GM21360 (cell line): Measurements from ENCODE around the gene DYNC2LI1.
"Not testable (repeated sequence)": the region's sequence is repeated elsewhere in the genome, so short reads cannot be mapped to it uniquely, and the experiment has no call there.

Source experiments
- ATAC-seq: cut with Tn5 transposase; IDR thresholded peaks from one replicate; pipeline ENCODE4 v1.9.1; 2021; ENCODE audit warnings: mild to moderate bottlenecking, moderate library complexity; ENCODE audit not compliant: unreplicated experiment

The DYNC2LI1 gene

DNA sequence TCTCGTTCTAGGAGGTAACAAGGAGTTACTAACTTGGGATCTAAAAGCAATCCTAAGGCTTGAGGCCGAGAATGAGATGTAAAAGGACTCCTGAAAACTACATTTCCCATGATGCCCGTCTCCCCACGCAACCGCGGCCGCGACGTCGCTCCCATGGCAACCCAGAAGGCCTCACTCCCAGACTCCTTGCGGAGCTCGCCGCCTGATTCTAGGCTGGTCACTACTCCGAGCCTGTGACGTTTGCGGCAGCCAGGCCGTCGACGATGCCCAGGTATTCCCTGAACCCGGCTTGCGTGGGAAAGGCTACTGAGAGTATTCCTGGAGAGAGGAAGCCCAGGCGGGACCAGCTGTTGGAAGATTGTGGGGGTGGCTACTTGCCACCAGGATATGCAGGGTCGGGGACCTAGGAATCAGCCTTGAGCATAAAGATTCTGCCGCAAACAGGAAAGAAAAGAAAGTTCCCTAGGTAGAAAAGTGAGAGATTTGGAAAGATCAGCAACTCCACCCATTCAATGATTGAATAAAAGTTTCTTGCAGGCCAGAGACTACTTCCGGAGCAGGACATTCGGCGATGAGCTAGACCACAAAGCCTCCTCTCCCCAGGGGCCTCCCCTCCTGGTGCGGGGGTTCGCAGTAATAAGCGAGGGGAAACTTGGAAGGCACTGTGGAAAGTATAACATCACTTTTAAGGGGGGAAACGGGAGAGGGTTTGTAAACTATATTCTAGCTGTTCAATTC lies at the start of gene DYNC2LI1:
TSS of gene DYNC2LI1 (plus strand) at position 164 of the 738 bp plus-strand sequence. CDS start at position 264, 100 bp downstream.
- ATAC-seq = peak; percentile 93

DNA sequence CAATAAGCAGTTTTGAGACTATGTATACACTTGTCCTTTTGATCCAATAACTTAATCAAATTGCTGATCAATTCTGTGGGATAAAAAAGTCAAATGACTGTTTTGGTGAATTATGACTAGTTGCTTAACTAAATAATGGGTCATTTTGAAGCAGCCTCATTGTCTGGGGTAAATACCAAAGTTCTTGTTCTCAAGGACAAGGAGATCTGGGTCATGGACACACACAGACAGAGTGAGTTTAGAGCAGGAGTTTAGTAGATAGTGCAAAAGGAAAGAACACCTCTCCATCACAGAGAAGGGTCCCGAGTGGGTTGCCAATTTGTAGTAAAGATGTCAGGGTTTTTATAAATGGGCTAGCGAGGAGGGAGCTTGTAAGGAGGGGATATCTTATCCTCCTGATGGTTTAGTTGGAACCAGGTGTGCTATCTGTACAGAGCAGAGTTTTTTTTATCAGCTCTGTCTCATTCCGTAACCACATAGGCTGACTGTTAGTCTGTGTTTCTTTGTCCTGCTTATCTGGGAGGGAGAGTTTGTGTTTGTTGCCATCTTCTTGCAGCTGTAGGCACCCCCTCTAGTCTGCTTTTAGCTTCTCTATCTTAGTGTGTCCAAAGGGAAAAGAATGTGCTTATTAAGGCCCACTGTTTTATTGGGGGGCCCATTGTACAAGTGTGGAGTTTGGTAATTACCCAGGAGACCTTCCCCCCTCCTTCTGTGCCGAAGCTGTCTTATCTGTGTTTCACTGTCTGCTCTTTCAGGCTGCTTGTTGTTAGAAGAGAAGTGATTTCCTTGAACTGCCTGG lies 48.9 kb upstream of the DYNC2LI1 start:
- ATAC-seq = no peak

DNA sequence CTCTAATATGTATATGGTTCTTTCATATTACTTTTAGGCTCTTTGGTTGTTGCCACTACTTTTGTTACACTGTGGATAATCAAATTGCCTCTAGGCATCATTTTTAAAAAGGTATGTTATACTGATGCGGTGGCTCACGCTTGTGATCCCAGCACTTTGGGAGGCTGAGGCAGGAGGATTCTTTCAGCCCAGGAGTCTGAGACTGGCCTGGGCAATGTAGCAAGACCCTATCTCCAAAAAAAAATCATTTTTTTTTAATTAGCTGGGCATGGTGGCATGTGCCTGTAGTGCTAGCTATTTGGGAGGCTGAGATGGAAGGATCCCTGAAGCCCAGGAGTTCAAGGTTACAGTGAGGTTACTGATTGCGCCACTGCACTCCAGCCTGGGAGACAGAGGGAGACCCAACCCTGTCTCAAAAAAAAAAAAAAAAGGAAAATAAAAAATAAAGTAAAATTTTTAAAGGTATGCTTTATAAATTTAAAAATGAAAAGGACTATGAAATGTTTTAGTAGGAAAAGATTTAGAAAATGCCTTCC lies 48.1 kb upstream of the DYNC2LI1 start:
- no peak for ATAC-seq

GRCh38 chr2:43726961-43727633 lies 46.7 kb upstream of the DYNC2LI1 start:
- not testable (repeated sequence) for ATAC-seq

GRCh38 chr2:43727634-43728014 lies 46.2 kb upstream of the DYNC2LI1 start:
- ATAC-seq = no peak

DNA sequence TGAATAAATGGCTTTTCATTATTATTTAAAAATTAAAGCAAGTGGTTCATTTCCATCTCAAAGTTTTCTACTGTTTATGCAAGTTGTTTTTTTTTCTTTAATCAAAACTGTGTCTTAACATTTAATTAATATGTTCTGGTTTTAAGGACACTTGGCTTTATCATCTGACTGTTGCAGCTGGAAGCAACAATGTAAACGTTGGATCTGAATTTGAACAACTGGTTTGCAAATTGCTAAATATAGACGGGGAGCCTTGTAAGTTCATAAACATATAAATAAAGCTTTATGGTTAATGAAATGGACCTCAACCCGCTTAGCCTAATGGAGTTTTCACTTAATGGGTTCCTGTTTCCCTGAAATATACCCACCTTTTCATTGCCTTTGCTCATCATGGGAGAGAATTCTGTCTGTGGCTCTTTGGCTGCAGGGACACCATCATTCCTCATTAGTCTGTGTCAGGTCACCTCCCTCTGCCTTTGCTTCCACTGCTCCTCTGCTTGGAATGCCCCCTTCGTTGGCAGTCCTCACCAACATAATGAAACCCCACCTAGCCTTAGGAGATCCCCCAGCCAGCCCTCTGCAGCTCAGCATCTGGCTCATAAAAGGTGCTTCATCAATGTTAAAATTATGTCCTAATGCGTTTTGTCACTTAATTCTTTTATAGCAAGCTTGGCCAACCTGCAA lies 44.2 kb upstream of the DYNC2LI1 start:
- no peak for ATAC-seq

DNA sequence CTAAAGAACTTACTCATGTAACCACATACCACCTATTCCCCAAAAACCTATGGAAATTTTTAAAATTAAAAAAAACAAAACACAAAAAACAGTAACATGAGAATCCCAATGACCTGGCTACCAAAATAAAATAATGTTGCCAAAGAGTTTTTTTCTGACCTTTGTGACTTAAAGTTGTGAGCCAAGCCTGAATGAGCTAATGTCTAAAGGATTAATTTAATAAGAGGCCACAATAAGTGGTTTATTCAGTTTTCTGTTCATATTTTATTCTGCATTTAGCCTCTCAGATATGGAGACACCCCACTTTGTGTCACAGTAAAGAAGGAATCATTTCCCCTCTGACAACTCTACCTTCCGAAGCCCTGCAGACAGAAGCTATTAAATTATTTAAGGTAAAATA lies 42.6 kb upstream of the DYNC2LI1 start:
- no peak for ATAC-seq

DNA sequence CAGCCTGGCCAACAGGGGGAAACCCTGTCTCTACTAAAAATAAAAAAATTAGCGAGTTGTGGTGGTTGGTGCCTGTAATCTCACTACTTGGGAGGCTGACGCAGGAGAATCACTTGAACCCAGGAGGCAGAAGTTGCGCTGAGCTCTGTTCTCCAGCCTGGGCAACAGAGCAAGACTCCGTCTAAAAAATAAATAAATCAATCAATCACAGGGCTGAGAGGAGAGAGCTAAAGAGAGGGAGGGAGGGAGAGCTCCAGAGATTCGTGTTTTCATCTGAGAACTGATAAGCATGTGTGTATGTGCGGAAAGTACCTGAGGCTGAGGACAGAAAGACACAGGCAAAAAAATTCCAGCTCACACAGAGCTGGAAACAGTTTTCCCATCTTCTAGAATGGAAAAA lies 37.2 kb upstream of the DYNC2LI1 start:
- ATAC-seq = no peak

GRCh38 chr2:43737097-43737854 lies 36.6 kb upstream of the DYNC2LI1 start:
- no peak for ATAC-seq

GRCh38 chr2:43737855-43738254 lies 36.0 kb upstream of the DYNC2LI1 start:
- no peak for ATAC-seq

DNA sequence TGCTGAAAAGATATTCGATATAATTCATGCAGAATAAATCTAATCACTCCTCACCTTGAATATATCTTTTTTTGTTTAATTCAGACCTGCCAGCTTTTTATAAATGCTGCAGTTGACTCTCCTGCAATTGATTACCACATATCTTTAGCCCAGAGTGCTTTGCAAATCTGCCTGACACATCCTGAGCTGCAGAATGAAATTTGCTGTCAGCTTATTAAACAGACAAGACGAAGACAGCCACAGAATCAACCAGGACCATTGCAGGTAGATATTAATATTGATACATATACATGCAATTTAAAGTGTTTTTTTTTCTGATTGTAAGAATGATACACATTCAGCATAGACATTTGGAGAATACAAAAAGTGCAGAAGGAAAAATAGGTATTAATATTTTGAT lies 35.6 kb upstream of the DYNC2LI1 start:
- no peak for ATAC-seq

DNA sequence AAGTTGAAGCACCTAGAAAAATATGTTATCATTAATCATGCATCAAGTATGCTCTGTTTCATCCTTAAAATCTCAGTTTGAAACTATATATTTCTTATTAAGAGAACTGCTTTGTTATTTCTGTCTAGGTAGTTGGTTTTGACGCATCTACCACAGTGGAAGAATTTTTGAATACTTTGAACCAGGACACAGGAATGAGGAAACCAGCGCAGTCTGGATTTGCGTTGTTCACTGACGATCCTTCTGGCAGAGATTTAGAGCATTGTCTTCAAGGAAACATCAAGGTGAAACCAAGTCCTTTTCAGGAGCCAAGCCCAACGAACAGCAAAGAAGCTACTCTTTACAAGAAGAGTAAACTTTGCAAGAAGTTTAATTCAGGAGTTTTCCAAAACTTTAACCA lies 30.1 kb upstream of the DYNC2LI1 start:
- ATAC-seq = no peak

GRCh38 chr2:43745457-43745856 lies 28.4 kb upstream of the DYNC2LI1 start:
- no peak for ATAC-seq

- no peak for ATAC-seq
Measured at GRCh38 chr2:43748333-43748732, 25.5 kb upstream of the DYNC2LI1 start.

DNA sequence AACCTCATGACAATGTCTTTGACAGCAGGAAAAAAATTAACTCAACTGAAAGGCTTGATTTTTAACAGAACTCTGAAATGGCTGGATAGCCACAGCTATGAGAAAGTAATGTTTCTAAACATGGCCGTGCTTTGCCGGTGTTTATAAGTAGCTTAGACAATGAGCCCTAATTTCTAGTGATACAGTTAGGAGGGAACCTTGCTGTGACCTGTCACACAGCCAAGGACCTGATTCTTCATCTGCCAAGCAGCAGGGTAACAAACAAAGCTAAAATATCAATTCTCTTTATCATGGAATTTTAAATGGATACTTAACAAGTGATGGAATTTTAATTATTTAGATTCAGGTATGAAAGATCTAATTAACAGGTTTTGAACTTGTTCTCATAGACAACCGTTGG lies 24.3 kb upstream of the DYNC2LI1 start:
- no peak for ATAC-seq

GRCh38 chr2:43751476-43751990 lies 22.3 kb upstream of the DYNC2LI1 start:
- no peak for ATAC-seq

DNA sequence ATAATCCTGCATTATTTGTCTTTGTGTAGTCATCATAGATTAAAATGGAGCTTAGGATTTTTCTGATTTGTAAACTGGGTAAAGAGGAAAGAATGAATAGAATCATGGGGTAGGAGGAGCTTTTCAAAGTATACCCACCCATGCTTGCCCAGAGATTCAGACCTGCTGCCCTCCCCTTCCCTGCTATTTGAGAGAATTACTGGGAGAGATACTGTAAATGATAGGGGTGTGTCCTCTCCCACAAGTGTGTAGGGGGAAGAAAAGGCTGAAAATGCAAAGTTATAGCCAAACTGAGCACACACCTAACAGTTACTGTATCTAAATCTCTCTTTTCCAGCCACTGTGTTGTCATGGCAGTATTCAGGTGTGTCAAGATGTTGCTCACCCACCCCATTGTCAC lies 21.5 kb upstream of the DYNC2LI1 start:
- ATAC-seq = no peak

GRCh38 chr2:43754180-43754579 lies 19.7 kb upstream of the DYNC2LI1 start:
- ATAC-seq = no peak

GRCh38 chr2:43758739-43759138 lies 15.1 kb upstream of the DYNC2LI1 start:
- no peak for ATAC-seq

DNA sequence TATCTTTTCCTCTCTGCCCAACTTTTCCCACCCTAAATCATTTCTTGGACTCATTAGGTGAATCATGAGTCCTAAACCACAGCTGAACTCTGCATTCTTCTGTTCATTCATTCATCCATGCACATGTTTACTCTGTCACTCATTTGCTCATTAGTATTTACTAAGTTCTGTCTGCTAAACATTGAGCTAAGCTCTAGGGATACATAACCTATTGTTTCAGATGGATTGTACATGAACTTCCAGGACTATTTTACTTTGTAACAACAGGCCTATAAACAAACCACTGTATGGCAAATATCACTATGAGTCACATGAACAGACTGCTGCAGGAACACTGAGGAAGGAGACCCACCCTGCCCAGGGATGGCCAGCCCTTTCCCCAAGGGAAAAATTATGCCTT lies 14.6 kb upstream of the DYNC2LI1 start:
- no peak for ATAC-seq
